Skeletal muscle satellite cell (primary cell): ENCODE data around the gene ABCA5.
"Not testable (repeated sequence)": the region's sequence is repeated elsewhere in the genome, so short reads cannot be mapped to it uniquely, and the experiment has no call there.

Experiments used
- H3K27me3 ChIP-seq: 2 replicates; pipeline ENCODE4 v1.7.0; 2013; ENCODE audit warnings: low read length; ENCODE audit not compliant: control insufficient read depth, insufficient read depth
- H3K36me3 ChIP-seq: 2 replicates; pipeline ENCODE4 v1.7.0; 2013; ENCODE audit warnings: mild to moderate bottlenecking, control low read depth, low read length; ENCODE audit not compliant: insufficient read depth
- H3K4me1 ChIP-seq: 2 replicates; pipeline ENCODE4 v1.7.0; 2013; ENCODE audit warnings: low read length; ENCODE audit not compliant: control insufficient read depth, insufficient read depth
- H3K4me2 ChIP-seq: 2 replicates; pipeline ENCODE4 v1.7.0; 2013; ENCODE audit warnings: mild to moderate bottlenecking, low read length
- H3K4me3 ChIP-seq: 2 replicates; pipeline ENCODE4 v1.7.0; 2013; ENCODE audit warnings: low read length
- H3K9ac ChIP-seq: 2 replicates; pipeline ENCODE4 v1.7.0; 2013; ENCODE audit warnings: mild to moderate bottlenecking, low read depth, low read length, moderate library complexity
- H3K9me3 ChIP-seq: replicated peaks from 2 replicates; pipeline ENCODE4 v1.7.0; 2013; ENCODE audit warnings: mild to moderate bottlenecking, control low read depth, low read length

ABCA5 gene

DNA sequence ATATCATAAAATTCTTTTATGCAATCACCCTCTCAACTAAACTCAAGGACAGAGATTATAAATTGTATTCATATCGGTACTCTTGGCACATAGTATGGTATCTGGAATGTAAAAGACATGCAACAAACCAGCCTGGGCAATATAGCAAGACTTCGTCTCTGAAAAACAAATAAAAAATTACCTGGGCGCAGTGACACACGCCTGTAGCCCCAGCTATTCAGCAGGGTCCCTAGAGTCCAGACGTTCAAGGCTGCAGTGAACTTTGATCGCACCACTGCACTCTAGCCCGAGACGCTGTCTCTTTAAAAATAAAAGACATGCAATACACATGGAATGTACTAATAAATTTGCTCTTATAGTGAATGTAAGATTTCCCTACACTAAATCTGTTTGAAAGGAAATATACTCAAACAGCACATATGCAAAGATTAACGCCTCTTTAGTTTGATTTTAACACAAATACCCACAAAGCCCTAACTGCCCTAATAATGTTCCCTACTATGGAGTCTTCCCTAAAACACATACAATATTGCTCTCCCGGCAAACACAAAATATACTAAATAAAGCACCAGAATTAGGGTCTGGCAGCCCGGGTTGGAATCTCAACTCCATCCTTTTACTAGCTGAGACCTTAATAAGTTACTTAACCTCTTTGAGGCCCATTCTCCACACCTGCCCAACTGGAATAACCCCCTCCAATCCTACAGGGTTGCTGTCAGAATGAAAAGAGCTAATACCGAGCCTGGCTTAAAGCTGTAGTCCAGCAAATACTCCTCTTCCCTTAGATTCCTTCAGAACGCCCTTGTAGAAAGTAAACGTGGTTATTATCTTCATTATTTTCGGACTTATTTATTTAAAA, 1.2 kb downstream of the ABCA5 start:
- peak overlapping the region; percentile 86 for H3K4me3 ChIP-seq
- H3K36me3 ChIP-seq: no peaks in the 10 kb centered on the region
- peak overlapping the region; percentile 79 for H3K9ac ChIP-seq
- no peaks in the 10 kb centered on the region for H3K27me3 ChIP-seq
- no peaks in the 10 kb centered on the region for H3K9me3 ChIP-seq
- peak overlapping the region; percentile 99 for H3K4me2 ChIP-seq
- H3K4me1 ChIP-seq: peaks cover 11% of the 10 kb centered on the region

DNA sequence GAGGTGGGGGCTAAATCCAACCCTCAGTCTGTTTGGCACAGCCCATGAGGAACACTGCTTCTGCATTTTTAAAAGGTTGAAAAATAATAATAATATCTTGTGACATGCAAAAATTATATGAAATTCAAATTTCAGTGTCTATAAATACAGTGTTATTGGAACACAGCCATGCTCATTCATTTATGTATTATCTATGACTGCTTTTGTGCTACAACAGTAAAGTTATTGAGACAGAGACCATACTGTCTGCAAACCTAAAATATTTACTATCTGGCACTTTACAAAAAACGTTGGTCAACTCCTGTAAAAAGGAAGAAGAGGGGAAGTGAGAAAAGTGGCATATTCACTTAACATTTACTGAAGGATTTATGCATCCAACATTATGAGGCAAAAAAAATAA, 3.1 kb downstream of the ABCA5 start:
- Histone ChIP-seq H3K27me3 (no peaks in the 10 kb centered on the region), H3K36me3 (no peaks in the 10 kb centered on the region), H3K4me3 (no peak overlapping the region), H3K9ac (no peak overlapping the region), H3K4me1 (peaks cover 11% of the 10 kb centered on the region), H3K9me3 (no peaks in the 10 kb centered on the region), H3K4me2 (no peak overlapping the region)

DNA sequence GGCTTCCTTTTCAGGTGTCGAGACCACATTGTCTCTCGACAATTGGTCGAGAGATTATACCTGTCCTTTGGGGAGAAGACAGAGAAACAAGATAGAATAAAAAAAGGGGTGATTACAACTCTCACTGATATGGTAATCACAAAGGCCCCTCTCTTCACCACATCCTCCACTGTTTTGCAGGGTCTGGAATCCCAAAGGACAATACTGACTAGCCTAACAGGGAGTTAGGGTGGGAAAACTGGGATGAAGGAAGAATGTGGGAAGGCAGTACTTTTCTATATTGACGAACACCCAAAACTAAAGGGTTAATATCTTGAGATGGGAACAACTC, 6.1 kb downstream of the ABCA5 start:
- H3K9me3 ChIP-seq: no peaks in the 10 kb centered on the region
- no peak overlapping the region for H3K4me3 ChIP-seq
- no peaks in the 10 kb centered on the region for H3K36me3 ChIP-seq
- H3K9ac ChIP-seq: no peak overlapping the region
- H3K27me3 ChIP-seq: no peaks in the 10 kb centered on the region
- H3K4me1 ChIP-seq: peaks cover 6% of the 10 kb centered on the region
- no peak overlapping the region for H3K4me2 ChIP-seq

DNA sequence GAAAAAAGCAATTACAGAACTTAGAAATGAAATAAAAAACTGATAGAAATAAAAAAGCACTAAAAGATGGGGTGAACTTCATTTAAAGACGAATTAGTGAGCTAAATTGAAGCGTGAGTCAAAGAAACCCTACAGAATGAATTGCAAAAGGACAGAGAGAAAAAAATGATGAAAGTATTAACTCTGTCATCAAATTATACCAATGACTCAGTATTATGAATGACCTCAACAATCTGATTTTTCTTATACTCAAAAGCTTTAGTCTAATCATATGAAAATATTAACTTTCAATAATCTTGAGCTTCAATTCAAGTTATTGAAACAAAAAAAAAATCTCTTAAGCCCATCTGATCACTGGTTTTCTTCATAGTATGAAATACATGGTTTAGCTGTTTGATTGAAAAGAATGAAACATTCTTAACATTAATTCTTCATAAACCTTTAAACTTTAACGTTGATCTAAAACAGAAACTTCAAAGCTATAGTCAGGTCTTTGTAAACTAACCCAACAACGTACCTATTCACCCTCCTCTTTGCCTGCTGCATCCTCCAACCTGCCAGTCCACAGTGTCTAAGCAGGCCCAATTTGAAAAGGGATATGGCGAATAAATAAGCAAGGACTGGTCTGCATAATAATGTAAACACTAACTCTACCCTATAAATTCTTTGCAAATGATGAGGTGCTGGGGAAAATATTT, 6.6 kb downstream of the ABCA5 start:
- Histone ChIP-seq H3K4me3 (no peak overlapping the region), H3K4me1 (peaks cover under 1% of the 10 kb centered on the region), H3K27me3 (no peaks in the 10 kb centered on the region), H3K36me3 (no peaks in the 10 kb centered on the region), H3K9me3 (no peaks in the 10 kb centered on the region), H3K4me2 (no peak overlapping the region), H3K9ac (no peak overlapping the region)

DNA sequence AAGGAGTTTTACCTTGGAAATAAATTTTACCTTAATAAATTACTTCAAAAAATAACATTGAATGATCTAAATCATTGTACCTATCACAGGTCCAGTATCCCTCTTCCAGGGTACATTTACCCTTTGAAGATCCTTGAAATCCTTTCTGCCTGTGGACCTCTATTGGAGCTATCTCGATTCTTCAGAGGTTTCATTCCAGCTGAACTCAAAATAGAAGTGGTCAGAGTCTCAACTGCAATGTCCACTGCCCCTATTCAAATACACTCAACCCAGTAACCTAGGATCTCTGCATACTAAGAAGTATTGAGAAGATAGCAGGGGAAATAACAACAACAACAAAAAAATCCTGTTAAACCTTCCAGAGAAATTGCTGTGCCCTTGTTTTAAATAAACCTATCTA, 9.3 kb downstream of the ABCA5 start:
- H3K4me2 ChIP-seq: no peak overlapping the region
- H3K27me3 ChIP-seq: no peaks in the 10 kb centered on the region
- no peak overlapping the region for H3K9ac ChIP-seq
- H3K4me3 ChIP-seq: no peak overlapping the region
- no peaks in the 10 kb centered on the region for H3K4me1 ChIP-seq
- no peaks in the 10 kb centered on the region for H3K9me3 ChIP-seq
- H3K36me3 ChIP-seq: peaks cover 3% of the 10 kb centered on the region

DNA sequence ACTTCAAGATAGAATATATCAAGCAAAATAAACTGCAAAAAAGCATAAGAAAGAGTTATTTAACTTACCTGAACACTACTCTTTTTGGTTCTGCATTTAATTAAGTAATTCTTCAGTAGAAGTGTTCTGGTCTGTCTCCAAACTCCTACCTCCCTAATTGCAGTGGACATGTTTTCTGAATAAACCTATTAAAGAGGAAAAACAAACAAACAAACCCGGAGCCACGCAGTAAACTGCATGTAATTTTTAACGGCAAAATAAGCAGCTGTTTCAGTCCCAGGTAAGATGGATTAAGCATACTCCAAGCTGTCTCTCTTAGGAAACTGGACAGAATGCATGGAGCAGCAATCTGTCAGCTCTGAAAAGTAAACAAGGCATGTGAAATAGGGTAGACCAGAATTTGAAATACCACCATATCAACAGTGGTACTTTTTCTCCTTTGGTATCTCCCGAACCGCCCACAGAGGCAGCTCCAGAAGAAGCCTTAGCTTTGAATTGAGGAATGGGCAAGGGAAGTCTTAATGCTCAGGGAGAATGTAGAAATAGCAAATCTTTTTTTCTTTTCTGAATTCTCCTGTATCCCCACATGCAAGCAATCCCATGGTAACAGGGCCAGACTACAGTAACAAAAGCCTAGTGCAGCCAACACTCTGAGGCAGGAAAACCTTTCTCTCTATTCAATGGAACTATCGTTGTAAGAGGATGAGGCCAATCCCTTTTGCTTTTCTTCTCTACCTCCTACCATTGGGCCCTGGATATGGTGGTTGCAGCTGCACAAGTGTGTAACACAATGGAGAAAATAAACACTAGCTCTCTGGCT, 12.5 kb downstream of the ABCA5 start:
- H3K36me3 ChIP-seq: peaks cover 3% of the 10 kb centered on the region
- H3K4me3 ChIP-seq: no peak overlapping the region
- H3K9me3 ChIP-seq: no peaks in the 10 kb centered on the region
- H3K9ac ChIP-seq: no peak overlapping the region
- no peak overlapping the region for H3K4me2 ChIP-seq
- H3K4me1 ChIP-seq: no peaks in the 10 kb centered on the region
- H3K27me3 ChIP-seq: no peaks in the 10 kb centered on the region

DNA sequence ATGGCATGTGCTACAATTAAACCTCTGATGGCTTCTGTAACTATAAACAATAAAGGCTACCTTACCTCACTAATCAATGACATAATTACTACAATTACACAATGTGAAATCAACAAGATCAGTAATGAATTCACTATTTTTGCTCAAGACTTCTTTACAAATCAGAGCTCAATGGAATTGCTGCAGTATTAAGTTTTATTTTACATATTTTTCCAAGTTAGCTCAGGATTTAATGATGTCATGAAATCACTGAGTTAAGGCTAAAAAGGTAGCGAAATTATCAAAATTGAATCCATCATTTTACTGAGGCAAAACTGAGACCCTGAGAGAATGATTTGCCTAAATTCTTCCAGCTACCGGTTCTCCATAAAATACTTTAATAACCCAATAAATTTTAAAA, 21.8 kb downstream of the ABCA5 start:
- Histone ChIP-seq H3K9me3 (no peaks in the 10 kb centered on the region), H3K4me2 (no peak overlapping the region), H3K9ac (no peak overlapping the region), H3K4me3 (no peak overlapping the region), H3K27me3 (no peaks in the 10 kb centered on the region), H3K36me3 (no peaks in the 10 kb centered on the region), H3K4me1 (no peaks in the 10 kb centered on the region)

DNA sequence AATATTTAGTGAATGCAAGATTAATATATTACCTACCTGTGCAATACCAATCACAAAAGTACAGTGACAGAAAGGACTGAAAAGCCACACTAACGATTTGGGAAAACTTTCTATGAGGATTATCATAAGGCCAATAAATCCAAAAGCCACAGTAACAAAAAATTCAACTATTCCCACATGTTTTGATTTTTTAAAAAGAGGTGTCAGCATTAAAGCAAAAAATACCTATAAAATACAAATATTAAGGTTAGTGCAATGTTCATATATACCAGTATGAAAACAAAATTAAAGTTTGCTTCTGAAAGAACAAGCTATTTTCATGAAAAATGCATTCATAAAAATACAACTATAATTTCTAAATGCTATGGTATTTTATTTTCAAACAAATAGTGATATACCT, 24.3 kb downstream of the ABCA5 start:
- Histone ChIP-seq H3K9ac (no peak overlapping the region), H3K4me3 (no peak overlapping the region), H3K4me2 (no peak overlapping the region), H3K27me3 (no peaks in the 10 kb centered on the region), H3K36me3 (no peaks in the 10 kb centered on the region), H3K4me1 (no peaks in the 10 kb centered on the region), H3K9me3 (no peaks in the 10 kb centered on the region)

DNA sequence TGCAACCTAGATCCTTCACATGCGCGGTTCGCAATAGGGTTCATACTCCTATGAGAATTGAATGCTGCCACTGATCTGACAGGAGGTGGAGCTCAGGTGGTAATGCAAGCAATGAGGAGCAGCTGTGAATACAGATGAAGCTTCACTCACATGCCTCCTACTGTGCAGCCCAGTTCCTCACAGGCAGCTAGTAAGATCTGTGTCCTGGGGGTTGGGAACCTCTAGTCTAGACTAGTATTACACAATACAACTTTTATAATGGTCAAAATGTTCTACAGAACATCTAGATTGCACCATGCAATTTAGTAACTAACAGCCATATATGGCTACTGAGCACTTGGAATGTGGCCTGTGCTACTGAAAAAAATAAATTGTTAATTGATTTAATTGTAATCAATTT, 26.7 kb downstream of the ABCA5 start:
- Histone ChIP-seq H3K9me3 (no peaks in the 10 kb centered on the region), H3K36me3 (peaks cover 1% of the 10 kb centered on the region), H3K4me3 (no peak overlapping the region), H3K4me1 (no peaks in the 10 kb centered on the region), H3K4me2 (no peak overlapping the region), H3K9ac (no peak overlapping the region), H3K27me3 (no peaks in the 10 kb centered on the region)

DNA sequence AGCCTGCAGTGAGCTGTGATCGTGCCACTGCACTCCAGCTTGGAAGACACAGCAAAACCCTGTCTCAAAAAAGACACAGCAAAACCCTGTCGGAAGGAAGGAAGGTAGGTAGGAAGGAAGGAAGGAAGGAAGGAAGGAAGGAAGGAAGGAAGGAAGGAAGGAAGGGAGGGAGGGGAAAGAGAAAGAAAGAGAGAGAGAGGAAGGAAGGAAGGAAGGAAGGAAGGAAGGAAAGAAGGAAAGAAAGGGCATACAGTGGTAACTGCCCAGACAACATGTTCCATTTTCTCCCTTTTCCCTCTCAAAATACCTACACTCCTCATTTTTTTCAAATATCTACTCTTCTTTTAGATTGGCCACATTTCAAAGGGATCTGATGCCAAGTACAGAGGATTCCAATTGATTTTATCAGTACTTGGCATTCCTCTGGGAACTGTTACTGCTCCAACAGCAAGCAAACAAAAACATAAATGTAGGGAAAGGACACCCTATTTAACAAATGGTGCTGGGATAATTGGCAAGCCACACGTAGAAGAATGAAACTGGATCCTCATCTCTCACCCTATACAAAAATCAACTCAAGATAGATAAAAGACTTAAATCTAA, 28.7 kb downstream of the ABCA5 start:
- H3K4me1 ChIP-seq, H3K4me3 ChIP-seq, H3K36me3 ChIP-seq, H3K9me3 ChIP-seq, H3K9ac ChIP-seq, H3K4me2 ChIP-seq, H3K27me3 ChIP-seq: not testable (repeated sequence)

DNA sequence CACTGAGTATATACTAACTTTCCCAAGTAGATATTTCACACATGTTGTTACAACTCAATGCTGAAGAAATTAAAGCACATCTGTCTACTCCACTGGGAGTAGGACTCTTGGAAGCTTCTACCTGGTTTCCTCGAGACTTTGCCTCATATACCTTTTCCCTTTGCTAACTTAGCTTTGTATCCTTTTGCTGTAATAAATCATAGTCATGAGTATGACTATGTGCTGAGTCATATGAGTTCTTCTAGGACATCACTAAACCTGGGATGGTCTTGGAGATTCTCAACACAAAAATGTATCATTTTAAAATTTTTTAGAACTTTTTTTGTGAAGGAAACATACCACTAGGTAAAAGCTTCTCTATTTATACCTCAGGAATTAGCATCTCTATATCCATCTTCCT, 39.8 kb downstream of the ABCA5 start:
- Histone ChIP-seq H3K9ac (no peak overlapping the region), H3K4me3 (no peak overlapping the region), H3K27me3 (no peaks in the 10 kb centered on the region), H3K9me3 (no peaks in the 10 kb centered on the region), H3K4me2 (peak overlapping the region; percentile 22), H3K4me1 (peaks cover 19% of the 10 kb centered on the region), H3K36me3 (peaks cover 7% of the 10 kb centered on the region)
